Kidney (tissue), 14 donors: ENCODE results near the gene GPR15LG. TPM values are rescaled to one million over a fixed set of nuclear protein-coding genes. Genes with fewer than 3 reads are reported as not detected.

Source experiments
- DNase-seq, 5 donors: peaks; one replicate each; pipeline ENCODE4 v3.0.0-alpha.2; 2013 to 2020
- FAIRE-seq: peaks from 2 replicates; lab custom pipeline; 2012; peaks lifted over from hg19 to GRCh38; lab: Jason Lieb, UNC
- H3K27ac ChIP-seq, 2 donors: one replicate each; pipeline ENCODE4 v1.7.0; 2013; ENCODE audit warnings: low read depth in 2 of 2, low read length in 2 of 2, inconsistent platforms in 1 of 2
- H3K27me3 ChIP-seq: one replicate; pipeline ENCODE4 v1.7.1; 2013; ENCODE audit warnings: low read length, inconsistent platforms; ENCODE audit not compliant: control insufficient read depth, insufficient read depth
- H3K36me3 ChIP-seq, 3 donors: one replicate each; pipeline versions ENCODE4 v1.7.0 to v1.7.1; 2013; ENCODE audit warnings: low read length in 3 of 3, control low read depth in 1 of 3, inconsistent platforms in 1 of 3; ENCODE audit not compliant: insufficient read depth in 3 of 3, control insufficient read depth in 2 of 3
- H3K4me1 ChIP-seq, 3 donors: one replicate each; pipeline versions ENCODE4 v1.7.0 to v1.7.1; 2013; ENCODE audit warnings: low read length in 3 of 3, inconsistent platforms in 1 of 3, low read depth in 1 of 3; ENCODE audit not compliant: control insufficient read depth in 2 of 3, insufficient read depth in 2 of 3
- H3K4me3 ChIP-seq, 3 donors: one replicate each; pipeline versions ENCODE4 v1.7.0 to v1.8.1; 2013; ENCODE audit warnings: low read length in 3 of 3, control low read depth in 1 of 3, inconsistent platforms in 1 of 3
- H3K9ac ChIP-seq, 3 donors: one replicate each; pipeline versions ENCODE4 v1.7.0 to v1.7.1; 2013; ENCODE audit warnings: low read length in 3 of 3, control low read depth in 1 of 3, inconsistent platforms in 1 of 3
- H3K9me3 ChIP-seq, 3 donors: one replicate each; pipeline versions ENCODE4 v1.7.0 to v1.7.1; 2013; ENCODE audit warnings: low read length in 3 of 3, control low read depth in 1 of 3, inconsistent platforms in 1 of 3; ENCODE audit not compliant: control insufficient read depth in 2 of 3, insufficient read depth in 1 of 3
- CTCF ChIP-seq: IDR thresholded peaks from 3 replicates; pipeline ENCODE4 v1.5.1; 2012; ENCODE audit warnings: mild to moderate bottlenecking, moderate library complexity, borderline replicate concordance; ENCODE audit not compliant: insufficient read depth; ENCODE audit errors: extremely low read depth
- intact Hi-C: fragments of 100-400 bp; cut with DNase I; formaldehyde crosslinking; loops from one replicate; pipeline ENCODE4 v1.11.1; 2022
- polyA plus RNA-seq: library from polyadenylated mRNA; stranded (reverse); fragments of 350-450 nt; fragmentation: Illumina TruSeq; extraction: RNeasy Lipid Tissue Mini Kit (QIAGEN cat#74804); gene quantifications from one replicate; pipeline ENCODE4 v1.2.3, GENCODE V29; 2014; ENCODE audit warnings: low read depth, low replicate concordance; ENCODE audit not compliant: insufficient read depth
- total RNA-seq: library from RNA; stranded (reverse); fragmentation: NEBNext Ultra II Directional; extraction: Animal tissue kit (Norgen Biotek cat#: 25700); gene quantifications from one replicate; pipeline ENCODE4 v1.2.1, GENCODE V29; 2021
- donor health status: control.
- donor health status: control.
- donor health status: control.
- donor health status: control.
- donor health status: control.
- donor health status: DM: yes; HTN: yes; CAD: no.
- donor health status: Normal renal cell carcinoma (clear cell type).

Gene GPR15LG
- total and polyA plus RNA-seq, 2 donors from 2014 or later: 0.44 TPM; not detected in 1

DNA sequence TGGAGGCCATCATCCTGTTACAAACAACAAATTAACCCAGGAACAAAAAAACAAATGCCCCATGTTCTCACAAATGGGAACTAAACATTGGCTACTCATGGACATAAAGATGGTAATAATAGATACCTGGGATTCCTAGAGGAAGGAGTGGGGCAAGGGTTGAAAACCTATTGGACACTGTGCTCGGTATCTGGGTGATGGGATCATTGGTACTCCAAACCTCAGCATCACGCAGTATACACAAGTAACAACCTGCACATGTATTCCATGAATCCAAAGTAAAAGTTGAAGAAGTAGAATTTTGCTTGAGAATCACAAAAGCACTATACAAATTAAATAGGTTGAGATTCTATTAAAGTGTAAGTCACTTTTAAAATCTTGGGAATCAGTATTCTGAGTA lies 17.6 kb upstream of the GPR15LG start:
- Histone ChIP-seq H3K4me3 (no peak overlapping the region), H3K4me1 (peaks cover 0 to 2% (median 0%) of the 10 kb centered on the region in 3 donors), H3K27ac (no peak overlapping the region), H3K36me3 (peaks cover 8 to 32% (median 20%) of the 10 kb centered on the region in 3 donors), H3K27me3 (no peaks in the 10 kb centered on the region), H3K9me3 (no peaks in the 10 kb centered on the region), H3K9ac (no peak overlapping the region)
- FAIRE-seq (no peak), DNase-seq (no peak)
- TF ChIP-seq CTCF: no peak
- intact Hi-C loops: no loop called here

DNA sequence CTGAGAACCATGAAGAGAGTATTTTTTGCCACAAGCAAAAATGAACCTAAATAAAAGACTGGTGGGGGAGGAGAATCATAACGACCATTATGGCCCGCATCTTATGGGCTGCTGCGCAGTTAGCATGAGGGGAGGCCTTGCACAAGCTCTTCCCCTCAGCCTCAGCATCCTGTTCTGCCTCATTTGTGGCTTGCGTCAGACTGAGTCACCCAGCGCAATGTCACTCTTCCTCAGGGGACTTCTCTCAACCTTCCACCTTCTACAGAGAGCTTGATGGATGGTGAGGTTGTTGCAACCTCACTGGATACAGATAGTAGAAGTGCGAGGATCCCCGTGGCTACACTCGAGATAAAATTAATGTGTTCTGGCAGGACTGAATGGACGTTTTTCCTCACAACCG lies 16.8 kb upstream of the GPR15LG start:
- H3K36me3 ChIP-seq: peaks cover 8 to 28% (median 19%) of the 10 kb centered on the region in 3 donors
- no peaks in the 10 kb centered on the region for H3K9me3 ChIP-seq
- no peak overlapping the region for H3K27ac ChIP-seq
- DNase-seq (no peak), FAIRE-seq (no peak)
- H3K4me1 ChIP-seq: peaks cover 0 to 2% (median 0%) of the 10 kb centered on the region in 3 donors
- no peak overlapping the region for H3K9ac ChIP-seq
- no peak overlapping the region for H3K4me3 ChIP-seq
- no peaks in the 10 kb centered on the region for H3K27me3 ChIP-seq
- no peak for TF ChIP-seq CTCF
- intact Hi-C loops: no loop called here

- H3K9ac ChIP-seq: no peak overlapping the region
- TF ChIP-seq CTCF: no peak
- no peak overlapping the region for H3K27ac ChIP-seq
- no peak for FAIRE-seq
- peaks cover 4 to 15% (median 14%) of the 10 kb centered on the region in 3 donors for H3K36me3 ChIP-seq
- H3K9me3 ChIP-seq: no peaks in the 10 kb centered on the region
- no peak overlapping the region for H3K4me3 ChIP-seq
- intact Hi-C loops: no loop called here
- no peak for DNase-seq
- H3K4me1 ChIP-seq: peaks cover 0 to 2% (median 0%) of the 10 kb centered on the region in 3 donors
- H3K27me3 ChIP-seq: no peaks in the 10 kb centered on the region
Measured at GRCh38 chr10:84158061-84158460, 15.5 kb upstream of the GPR15LG start.

DNA sequence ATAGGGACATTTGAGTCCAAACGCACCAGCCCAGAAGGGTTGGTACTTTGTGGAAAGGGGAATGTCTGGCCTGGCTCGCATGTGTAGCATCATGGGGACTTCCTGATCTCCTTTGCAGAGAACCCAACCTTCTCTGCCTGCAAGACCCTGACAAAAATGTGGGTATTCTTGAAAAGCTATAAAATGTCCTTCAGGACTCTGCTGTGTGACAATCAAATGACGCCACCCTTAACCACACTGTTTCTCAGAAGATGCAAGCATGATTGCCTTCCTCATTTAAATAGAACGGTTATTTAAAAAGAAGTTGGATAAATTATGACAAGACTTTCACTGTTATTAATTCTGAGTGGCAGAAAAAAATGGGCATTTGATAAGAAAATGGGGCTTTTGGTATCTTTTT lies 15.1 kb upstream of the GPR15LG start:
- Histone ChIP-seq H3K9ac (no peak overlapping the region), H3K27ac (no peak overlapping the region), H3K9me3 (no peaks in the 10 kb centered on the region), H3K4me3 (no peak overlapping the region), H3K4me1 (peaks cover 0 to 2% (median 0%) of the 10 kb centered on the region in 3 donors), H3K36me3 (peaks cover under 1 to 10% (median 10%) of the 10 kb centered on the region in 3 donors), H3K27me3 (no peaks in the 10 kb centered on the region)
- DNase-seq (no peak), FAIRE-seq (no peak)
- intact Hi-C loops: no loop called here
- TF ChIP-seq CTCF: no peak
